GM18907 (cell line): ENCODE results near the gene PARP1.
A peak's percentile ranks its signal among the peaks of the same experiment; 100 is the strongest.

Experiments
- ATAC-seq: cut with Tn5 transposase; IDR thresholded peaks from one replicate; pipeline ENCODE4 v1.9.1; 2021; ENCODE audit warnings: mild to moderate bottlenecking, moderate library complexity; ENCODE audit not compliant: unreplicated experiment

PARP1 gene

GRCh38 chr1:226381226-226381998, 26.5 kb downstream of the PARP1 start:
- no peak for ATAC-seq

GRCh38 chr1:226378071-226378470, 29.8 kb downstream of the PARP1 start:
- ATAC-seq, result no peak

GRCh38 chr1:226376300-226376699, 31.6 kb downstream of the PARP1 start:
- no peak for ATAC-seq

GRCh38 chr1:226373376-226373775, 34.5 kb downstream of the PARP1 start:
- ATAC-seq, result no peak

- no peak for ATAC-seq
These were observed 35.0 kb downstream of the PARP1 start for GRCh38 chr1:226372885-226373284.

GRCh38 chr1:226371866-226372490, 35.9 kb downstream of the PARP1 start:
- ATAC-seq, result no peak

- no peak for ATAC-seq
These were observed 36.7 kb downstream of the PARP1 start for GRCh38 chr1:226371027-226371694.

GRCh38 chr1:226370144-226370923, 37.6 kb downstream of the PARP1 start:
- ATAC-seq, result peak; percentile 82

- peak; percentile 48 for ATAC-seq
These were observed 38.8 kb downstream of the PARP1 start for GRCh38 chr1:226369110-226369509.

- ATAC-seq, result no peak
These were observed 41.6 kb downstream of the PARP1 start for GRCh38 chr1:226366290-226366689.

- no peak for ATAC-seq
These were observed 42.1 kb downstream of the PARP1 start for GRCh38 chr1:226365831-226366231.

- ATAC-seq, result no peak
These were observed 42.9 kb downstream of the PARP1 start for GRCh38 chr1:226364901-226365565.

- no peak for ATAC-seq
These were observed 43.4 kb downstream of the PARP1 start for GRCh38 chr1:226364514-226364899.

GRCh38 chr1:226363801-226364513, 43.9 kb downstream of the PARP1 start:
- no peak for ATAC-seq

- no peak for ATAC-seq
These were observed 44.9 kb downstream of the PARP1 start for GRCh38 chr1:226362891-226363447.

- no peak for ATAC-seq
These were observed 45.5 kb downstream of the PARP1 start for GRCh38 chr1:226362361-226362760.

- ATAC-seq, result peak; percentile 91
These were observed 47.7 kb downstream of the PARP1 start for GRCh38 chr1:226360106-226360746.

- ATAC-seq, result no peak
These were observed 50.5 kb downstream of the PARP1 start for GRCh38 chr1:226357416-226357815.
